LoVo (cell line): ENCODE results near the gene FCRL3.
A peak's percentile ranks its signal among the peaks of the same experiment; 100 is the strongest.

Source experiments
- DNase-seq: peaks from one replicate; pipeline ENCODE4 v3.0.0-alpha.2; 2016; ENCODE audit warnings: low spot score

Gene FCRL3

GRCh38 chr1:157682710-157683437 lies 17.7 kb downstream of the FCRL3 start:
- DNase-seq = no peak

DNA sequence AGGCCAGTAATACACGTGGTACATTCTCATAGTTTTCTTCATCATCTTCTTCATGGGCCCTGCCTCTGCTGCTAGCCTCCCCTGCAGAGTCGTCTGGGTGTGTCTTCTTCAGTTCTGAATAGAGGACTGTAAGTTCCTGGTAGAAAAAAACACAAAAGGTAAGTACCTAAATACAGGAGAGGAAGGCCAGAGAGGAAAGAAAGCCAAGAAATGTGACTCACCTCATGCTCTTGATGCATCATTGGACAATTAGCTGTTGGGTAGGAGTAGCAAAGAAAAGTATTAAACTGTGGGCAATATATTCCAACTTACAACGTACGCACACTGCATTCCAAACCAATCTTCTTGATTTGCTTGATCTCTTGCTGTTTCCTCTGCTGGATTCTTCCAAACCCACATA lies 21.8 kb downstream of the FCRL3 start:
- DNase-seq = peak; percentile 5

DNA sequence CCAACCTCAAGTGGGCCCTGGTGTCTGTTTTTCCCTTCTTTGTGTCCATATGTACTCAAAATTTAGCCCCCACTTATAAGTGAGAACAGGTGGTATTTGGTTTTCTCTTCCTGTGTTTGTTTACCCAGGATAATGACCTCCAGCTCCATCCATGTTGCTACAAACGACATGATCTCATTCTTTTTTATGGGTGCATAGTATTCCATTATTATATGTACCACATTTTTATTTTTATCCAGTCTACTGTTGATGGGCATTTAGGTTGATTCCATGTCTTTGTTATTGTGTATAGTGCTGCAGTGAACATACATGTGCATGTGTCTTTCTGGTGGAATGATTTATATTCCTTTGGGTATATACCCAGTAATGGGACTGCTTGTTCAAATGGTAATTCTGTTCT lies 27.6 kb downstream of the FCRL3 start:
- DNase-seq = no peak

GRCh38 chr1:157671895-157672294 lies 28.7 kb downstream of the FCRL3 start:
- no peak for DNase-seq

- DNase-seq = no peak
Measured at GRCh38 chr1:157659576-157660247, 40.9 kb downstream of the FCRL3 start.

GRCh38 chr1:157658571-157658970 lies 42.0 kb downstream of the FCRL3 start:
- DNase-seq = no peak

GRCh38 chr1:157653494-157653873 lies 47.1 kb downstream of the FCRL3 start:
- no peak for DNase-seq

- DNase-seq = no peak
Measured at GRCh38 chr1:157652859-157653493, 47.6 kb downstream of the FCRL3 start.

- no peak for DNase-seq
Measured at GRCh38 chr1:157648317-157648716, 52.3 kb downstream of the FCRL3 start.

GRCh38 chr1:157646144-157646543 lies 54.4 kb downstream of the FCRL3 start:
- no peak for DNase-seq

DNA sequence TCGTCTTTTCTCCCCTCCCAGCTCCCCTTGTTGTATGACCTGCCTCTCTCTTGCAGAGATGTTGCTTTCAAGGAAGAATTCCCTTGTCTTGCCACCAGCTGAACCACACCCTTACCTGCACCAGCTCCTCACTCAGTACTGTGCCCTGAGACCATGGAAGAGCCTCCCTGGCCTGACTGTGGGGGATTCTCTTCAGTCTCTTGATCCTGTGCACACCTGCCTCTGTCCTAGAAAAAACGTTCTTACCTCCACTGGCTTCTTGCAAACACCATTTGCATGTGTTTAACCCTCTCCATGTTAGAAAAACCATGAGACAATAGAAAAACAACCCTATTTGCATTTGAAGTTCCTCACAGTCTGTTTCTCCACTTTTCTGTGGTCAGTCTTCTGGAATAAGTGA lies 59.4 kb downstream of the FCRL3 start:
- no peak for DNase-seq

DNA sequence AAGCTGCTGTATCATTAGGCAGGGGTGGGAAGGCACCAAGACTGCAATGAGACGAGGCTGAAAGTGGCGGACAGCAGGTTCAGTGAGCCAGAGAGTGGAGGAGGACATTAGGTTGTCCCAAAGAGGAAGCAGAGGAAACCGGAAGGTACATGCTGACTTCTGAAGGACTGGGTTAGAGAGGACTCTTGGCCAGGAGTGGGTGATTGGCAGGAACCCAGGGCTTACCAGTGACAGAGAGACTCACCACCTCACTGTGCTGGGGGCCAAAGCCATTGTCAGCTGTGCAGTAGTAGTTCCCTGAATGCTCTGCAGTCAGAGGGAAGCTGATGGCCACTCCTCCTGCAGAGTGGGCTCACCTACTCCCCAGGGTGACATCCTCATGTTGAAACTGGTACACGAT lies 60.8 kb downstream of the FCRL3 start:
- DNase-seq = no peak

DNA sequence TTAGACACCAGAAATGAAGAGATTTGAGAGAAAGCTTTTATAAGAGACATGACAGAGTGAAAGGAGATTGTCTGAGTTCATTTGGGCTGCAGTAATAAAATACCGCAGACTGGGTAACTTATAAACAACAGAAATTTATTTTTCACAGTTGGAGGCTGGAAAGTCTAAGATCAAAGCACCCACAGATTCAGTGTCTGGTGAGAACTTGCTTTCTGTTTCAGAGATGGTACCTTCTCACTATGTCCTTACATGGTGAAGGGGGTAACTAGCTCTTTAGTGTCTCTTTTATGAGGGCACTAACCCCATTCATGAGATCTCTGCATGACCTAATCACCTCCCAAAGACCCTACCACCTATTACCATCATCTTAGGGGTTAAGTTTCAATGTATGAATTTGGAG lies 71.8 kb downstream of the FCRL3 start:
- DNase-seq = no peak
